OCI-LY1 (cell line): ENCODE data around the gene TFF3.

Experiments
- CTCF ChIP-seq: fragments of 200-600 bp; sonication (generic), shearing (Covaris generic); IDR thresholded peaks from 2 replicates; pipeline ENCODE4 v1.5.1; 2017; ENCODE audit warnings: mild to moderate bottlenecking, antibody characterized with exemption, low read length, moderate library complexity, mixed read lengths
- EZH2 ChIP-seq: fragments of 200-600 bp; sonication (generic), shearing (Covaris generic); IDR thresholded peaks from 2 replicates; pipeline ENCODE4 v1.8.0; 2017; ENCODE audit warnings: borderline replicate concordance, mixed run types, mild to moderate bottlenecking, antibody characterized with exemption, low read length, moderate library complexity, mixed read lengths

DNA sequence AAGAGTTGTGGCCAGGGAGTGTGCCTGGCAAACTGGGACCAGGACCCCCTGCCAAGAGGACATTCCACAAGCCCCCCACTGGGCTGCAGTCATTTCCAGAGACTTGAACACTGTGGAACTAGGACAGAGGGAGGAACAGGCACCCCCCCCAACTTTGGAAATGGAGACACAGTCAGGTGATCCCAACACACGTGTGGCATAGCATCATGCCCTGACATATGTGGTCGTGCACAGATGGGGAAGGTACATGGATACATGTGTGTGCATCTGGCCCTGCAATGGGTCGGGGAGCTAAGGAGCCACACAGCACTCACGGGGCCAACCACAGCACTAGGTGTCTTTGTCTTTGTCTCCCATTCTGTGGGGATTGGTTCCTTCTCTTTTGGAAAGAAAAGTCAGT is 6.6 kb upstream of the TFF3 start:
- no peak for TF ChIP-seq CTCF
- no peak for TF ChIP-seq EZH2
